ENCODE results near the gene PRKCA.

GRCh38 chr17:66459811-66460270, 157.4 kb downstream of the PRKCA start:
- no peak for TF ChIP-seq PREB (CRISPR knock-in tag; IDR thresholded peaks at IDR 0.05; ENCODE audit: borderline replicate concordance)
- no peak for TF ChIP-seq MXD4 (CRISPR knock-in tag; IDR thresholded peaks at IDR 0.05; ENCODE audit: borderline replicate concordance)
- TF ChIP-seq CTCF (IDR thresholded peaks at IDR 0.05) = no peak
- no peak for TF ChIP-seq NR3C1 (CRISPR knock-in tag; conservative IDR thresholded peaks at IDR 0.05; ENCODE audit: low read depth)
- no peak for TF ChIP-seq MAX (CRISPR knock-in tag; IDR thresholded peaks at IDR 0.05)
- TF ChIP-seq CREM (CRISPR knock-in tag; IDR thresholded peaks at IDR 0.05) = no peak
- no peak for TF ChIP-seq NFYB (CRISPR knock-in tag; conservative IDR thresholded peaks at IDR 0.05; ENCODE audit: low read depth)

All from WTC11 (cell line).